Stimulated activated CD4-positive, alpha-beta T cell treated with anti-CD3 and anti-CD28 coated beads, TNF-alpha, amount 100 ng/mL, for 24 hours (primary cell): Measurements from ENCODE around the gene GPN1.
"Not testable (repeated sequence)": the region's sequence is repeated elsewhere in the genome, so short reads cannot be mapped to it uniquely, and the experiment has no call there.

Experiments
- DNase-seq, 3 experiments: peaks; one replicate each; pipeline ENCODE4 v3.0.0-alpha.2; 2020; ENCODE audit warnings: low read depth in 3 of 3

GPN1 gene

GRCh38 chr2:27672723-27673486, 44.1 kb downstream of the GPN1 start:
- DNase-seq = no peak

- DNase-seq = no peak
These were observed 51.7 kb downstream of the GPN1 start for GRCh38 chr2:27680571-27680970.

- no peak for DNase-seq
These were observed 53.0 kb downstream of the GPN1 start for GRCh38 chr2:27681841-27682240.

- not testable (repeated sequence) for DNase-seq
These were observed 53.5 kb downstream of the GPN1 start for GRCh38 chr2:27682334-27682771.

GRCh38 chr2:27683390-27684071, 54.7 kb downstream of the GPN1 start:
- DNase-seq = peak; percentile 73 to 93 (median 80)

GRCh38 chr2:27685006-27685405, 56.2 kb downstream of the GPN1 start:
- not testable (repeated sequence) for DNase-seq

GRCh38 chr2:27685577-27685976, 56.7 kb downstream of the GPN1 start:
- no peak for DNase-seq

- DNase-seq = no peak
These were observed 58.4 kb downstream of the GPN1 start for GRCh38 chr2:27687232-27687631.

GRCh38 chr2:27689424-27689823, 60.6 kb downstream of the GPN1 start:
- DNase-seq = no peak

GRCh38 chr2:27690052-27690451, 61.2 kb downstream of the GPN1 start:
- DNase-seq = no peak

GRCh38 chr2:27697660-27698059, 68.8 kb downstream of the GPN1 start:
- DNase-seq = no peak
